ENCODE data around the gene TMEM167A. TPM values are rescaled to one million over a fixed set of nuclear protein-coding genes. Genes with fewer than 3 reads are reported as not detected.

Gene TMEM167A
- total RNA-seq, result 10 to 100 TPM in 3 of 5 donors, 1 to 10 TPM in 2; 5.5 to 75.8 (median 19.6) TPM
- polyA plus RNA-seq, result 10 to 100 TPM; 24.0 to 29.8 (median 26.6) TPM
- long read RNA-seq, donor 1, full-length matches to known transcripts, result 8 of 8 reads
- long read RNA-seq, donor 1, partial matches to known transcripts, result 0 of 8 reads
- long read RNA-seq, donor 1, other reads (novel, unspliced or antisense), result 0 of 8 reads
- long read RNA-seq, donor 2, full-length matches to known transcripts, result 33 of 45 reads
- long read RNA-seq, donor 2, partial matches to known transcripts, result 12 of 45 reads
- long read RNA-seq, donor 2, other reads (novel, unspliced or antisense), result 0 of 45 reads
- long read RNA-seq, donor 3, full-length matches to known transcripts, result 13 of 21 reads
- long read RNA-seq, donor 3, partial matches to known transcripts, result 8 of 21 reads
- long read RNA-seq, donor 3, other reads (novel, unspliced or antisense), result 0 of 21 reads
- long read RNA-seq, donor 4, full-length matches to known transcripts, result 6 of 6 reads
- long read RNA-seq, donor 4, partial matches to known transcripts, result 0 of 6 reads
- long read RNA-seq, donor 4, other reads (novel, unspliced or antisense), result 0 of 6 reads
- long read RNA-seq, donor 5, full-length matches to known transcripts, result 26 of 31 reads
- long read RNA-seq, donor 5, partial matches to known transcripts, result 5 of 31 reads
- long read RNA-seq, donor 5, other reads (novel, unspliced or antisense), result 0 of 31 reads
- long read RNA-seq, donor 6, full-length matches to known transcripts, result 48 of 55 reads
- long read RNA-seq, donor 6, partial matches to known transcripts, result 7 of 55 reads
- long read RNA-seq, donor 6, other reads (novel, unspliced or antisense), result 0 of 55 reads
- long read RNA-seq, donor 7, full-length matches to known transcripts, result 14 of 19 reads
- long read RNA-seq, donor 7, partial matches to known transcripts, result 0 of 19 reads
- long read RNA-seq, donor 7, other reads (novel, unspliced or antisense), result 5 of 19 reads
- long read RNA-seq, donor 8, full-length matches to known transcripts, result 30 of 35 reads
- long read RNA-seq, donor 8, partial matches to known transcripts, result 5 of 35 reads
- long read RNA-seq, donor 8, other reads (novel, unspliced or antisense), result 0 of 35 reads
- long read RNA-seq, donor 9, full-length matches to known transcripts, result 33 of 33 reads
- long read RNA-seq, donor 9, partial matches to known transcripts, result 0 of 33 reads
- long read RNA-seq, donor 9, other reads (novel, unspliced or antisense), result 0 of 33 reads
- long read RNA-seq, donor 10, full-length matches to known transcripts, result 11 of 11 reads
- long read RNA-seq, donor 10, partial matches to known transcripts, result 0 of 11 reads
- long read RNA-seq, donor 10, other reads (novel, unspliced or antisense), result 0 of 11 reads

GRCh38 chr5:83076742-83077661 is at the start of gene TMEM167A, which contains the start of gene XRCC4:
Gene TMEM167A, minus strand, starts transcription at chr5:83077394. Its CDS starts 71 bp downstream, at chr5:83077323.
Gene XRCC4, plus strand, starts transcription at chr5:83077547. Its CDS starts 27,373 bp downstream, at chr5:83104920.
- 0% methylated on average over 33 to 44 of the region's 44 CpGs for WGBS, 5 donors
- Histone ChIP-seq H3K27ac (peak within 1 kb of the TSS; percentile 82 to 93 (median 88)), H3K27me3 (no peaks in the 10 kb centered on the region), H3K4me1 (peaks cover 23 to 54% (median 41%) of the 10 kb centered on the region in 4 donors), H3K36me3 (no peaks in the 10 kb centered on the region), H3K4me3 (peak within 1 kb of the TSS; percentile 69 to 89 (median 85)), H3K9me3 (no peaks in the 10 kb centered on the region)
- intact Hi-C loops (cut with DNase I; ENCODE audit: low total_unique reads), result no loop called here
- peak; percentile 96 to 99 for DNase-seq
- peak in 2 of 4 donors; percentile 27 to 69 for TF ChIP-seq POLR2A (IDR thresholded peaks at IDR 0.05)
- TF ChIP-seq EP300 (IDR thresholded peaks at IDR 0.05), result no peak
- TF ChIP-seq POLR2AphosphoS5 (IDR thresholded peaks at IDR 0.05), result peak; percentile 28 to 98 (median 97)
- no peak for TF ChIP-seq CTCF (IDR thresholded peaks at IDR 0.05)

- no peak for TF ChIP-seq EP300 (IDR thresholded peaks at IDR 0.05)
- TF ChIP-seq POLR2A (IDR thresholded peaks at IDR 0.05), result no peak
- TF ChIP-seq POLR2AphosphoS5 (IDR thresholded peaks at IDR 0.05), result no peak
- no peak for TF ChIP-seq CTCF (IDR thresholded peaks at IDR 0.05)
- 70 to 97% (median 74%) methylated on average over 2 of the region's 2 CpGs for WGBS, 5 donors
Observed at GRCh38 chr5:83126501-83126900, 49.3 kb upstream of the TMEM167A start.

GRCh38 chr5:83125560-83125959 is 48.4 kb upstream of the TMEM167A start:
- Histone ChIP-seq H3K4me1 (no peaks in the 10 kb centered on the region), H3K4me3 (no peak overlapping the region), H3K27ac (no peak overlapping the region), H3K36me3 (no peaks in the 10 kb centered on the region), H3K27me3 (no peaks in the 10 kb centered on the region), H3K9me3 (peaks cover 0 to 8% (median 3%) of the 10 kb centered on the region in 4 donors)
- DNase-seq, result no peak
- intact Hi-C loops (cut with DNase I; ENCODE audit: low total_unique reads), result no loop called here
- WGBS, 5 donors, result 86 to 95% (median 89%) methylated on average over 7 of the region's 7 CpGs
- TF ChIP-seq POLR2AphosphoS5 (IDR thresholded peaks at IDR 0.05) (no peak), POLR2A (IDR thresholded peaks at IDR 0.05) (no peak), EP300 (IDR thresholded peaks at IDR 0.05) (no peak), CTCF (IDR thresholded peaks at IDR 0.05) (no peak)

More at GRCh38 chr5:83126501-83126900, 49.3 kb upstream of the TMEM167A start:
- no peaks in the 10 kb centered on the region for H3K27me3 ChIP-seq
- no peak overlapping the region for H3K4me3 ChIP-seq
- intact Hi-C loops (cut with DNase I; ENCODE audit: low total_unique reads), result no loop called here
- no peak for DNase-seq
- H3K9me3 ChIP-seq, result peaks cover 0 to 8% (median 3%) of the 10 kb centered on the region in 4 donors
- no peaks in the 10 kb centered on the region for H3K4me1 ChIP-seq
- no peaks in the 10 kb centered on the region for H3K36me3 ChIP-seq
- H3K27ac ChIP-seq, result no peak overlapping the region

All from stomach (tissue), 19 donors.